ENCODE results near the gene GALNT1. TPM values are rescaled to one million over a fixed set of nuclear protein-coding genes. Genes with fewer than 3 reads are reported as not detected.
A peak's percentile ranks its signal among the peaks of the same experiment; 100 is the strongest.

GALNT1 gene
- total RNA-seq, 1 donor from 2014 or later = 37.5 TPM

GRCh38 chr18:35755369-35755768, 173.8 kb downstream of the GALNT1 start:
- H3K4me3 ChIP-seq = no peak overlapping the region
- H3K36me3 ChIP-seq = no peaks in the 10 kb centered on the region
- DNase-seq (ENCODE audit: low spot score in 2 of 2) = no peak
- no peaks in the 10 kb centered on the region for H3K9me3 ChIP-seq
- TF ChIP-seq CTCF (IDR thresholded peaks at IDR 0.05) = no peak
- no peaks in the 10 kb centered on the region for H3K27me3 ChIP-seq
- no peak overlapping the region for H3K27ac ChIP-seq
- intact Hi-C loops (cut with DNase I) = loop anchor here (5.0 kb wide), 1 partner anchor 527 kb away; no protein-coding TSS in a partner anchor
- no peaks in the 10 kb centered on the region for H3K4me1 ChIP-seq

- intact Hi-C loops (cut with DNase I) = loop anchor here (1.0 to 5.0 kb wide), 2 partner anchors 194 to 526 kb away; no protein-coding TSS in a partner anchor
- Histone ChIP-seq H3K36me3 (no peaks in the 10 kb centered on the region), H3K4me1 (no peaks in the 10 kb centered on the region), H3K27me3 (no peaks in the 10 kb centered on the region), H3K9me3 (no peaks in the 10 kb centered on the region), H3K27ac (no peak overlapping the region), H3K4me3 (no peak overlapping the region)
- TF ChIP-seq CTCF (IDR thresholded peaks at IDR 0.05) = peak; percentile 53 to 77 (median 60)
- no peak for DNase-seq (ENCODE audit: low spot score in 2 of 2)
Measured at GRCh38 chr18:35756506-35757117, 175.1 kb downstream of the GALNT1 start.

Other genes starting within 250 kb of the GALNT1 start
- 11.5 TPM for gene ZNF24, start 237.3 kb upstream of the GALNT1 start, total RNA-seq
- 0.21 TPM for gene ZNF396, start 204.4 kb upstream of the GALNT1 start, total RNA-seq
- 11.2 TPM for gene INO80C, start 83.8 kb upstream of the GALNT1 start, total RNA-seq